GM19240 (cell line): Measurements from ENCODE around the gene MDM4.
"Not testable (repeated sequence)": the region's sequence is repeated elsewhere in the genome, so short reads cannot be mapped to it uniquely, and the experiment has no call there.

ENCODE experiments used
- DNase-seq: peaks from one replicate; pipeline ENCODE4 v3.0.0; 2011; ENCODE audit warnings: low spot score; ENCODE audit not compliant: insufficient read length

MDM4 gene

DNA sequence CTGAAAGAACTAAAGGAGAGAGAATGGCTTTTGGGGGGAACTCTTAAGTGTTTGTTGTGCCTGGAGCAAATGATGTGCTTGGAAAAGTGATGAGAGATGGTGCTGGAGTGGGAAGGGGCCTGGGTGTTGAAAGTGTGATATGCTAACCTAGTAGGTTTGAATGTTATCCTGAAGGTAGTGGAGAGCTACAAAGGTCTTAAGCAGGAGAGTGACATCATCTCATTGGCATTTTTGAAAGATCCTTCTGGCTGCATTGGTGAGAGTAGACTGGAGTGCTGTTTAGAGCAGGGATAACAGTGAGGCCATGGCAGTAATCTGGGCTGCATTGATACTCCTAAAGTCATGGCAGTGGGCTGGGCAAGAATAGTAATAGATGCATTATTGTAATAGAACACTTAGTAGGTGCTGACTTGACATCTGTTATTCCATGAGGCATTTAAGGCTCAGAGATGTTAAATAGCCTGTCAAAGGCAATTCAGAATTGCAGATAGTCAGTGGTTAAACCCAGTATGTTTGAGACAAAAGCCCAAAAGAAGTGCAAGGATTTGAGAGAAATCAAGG, 44.5 kb downstream of the MDM4 start:
- no peak for DNase-seq

DNA sequence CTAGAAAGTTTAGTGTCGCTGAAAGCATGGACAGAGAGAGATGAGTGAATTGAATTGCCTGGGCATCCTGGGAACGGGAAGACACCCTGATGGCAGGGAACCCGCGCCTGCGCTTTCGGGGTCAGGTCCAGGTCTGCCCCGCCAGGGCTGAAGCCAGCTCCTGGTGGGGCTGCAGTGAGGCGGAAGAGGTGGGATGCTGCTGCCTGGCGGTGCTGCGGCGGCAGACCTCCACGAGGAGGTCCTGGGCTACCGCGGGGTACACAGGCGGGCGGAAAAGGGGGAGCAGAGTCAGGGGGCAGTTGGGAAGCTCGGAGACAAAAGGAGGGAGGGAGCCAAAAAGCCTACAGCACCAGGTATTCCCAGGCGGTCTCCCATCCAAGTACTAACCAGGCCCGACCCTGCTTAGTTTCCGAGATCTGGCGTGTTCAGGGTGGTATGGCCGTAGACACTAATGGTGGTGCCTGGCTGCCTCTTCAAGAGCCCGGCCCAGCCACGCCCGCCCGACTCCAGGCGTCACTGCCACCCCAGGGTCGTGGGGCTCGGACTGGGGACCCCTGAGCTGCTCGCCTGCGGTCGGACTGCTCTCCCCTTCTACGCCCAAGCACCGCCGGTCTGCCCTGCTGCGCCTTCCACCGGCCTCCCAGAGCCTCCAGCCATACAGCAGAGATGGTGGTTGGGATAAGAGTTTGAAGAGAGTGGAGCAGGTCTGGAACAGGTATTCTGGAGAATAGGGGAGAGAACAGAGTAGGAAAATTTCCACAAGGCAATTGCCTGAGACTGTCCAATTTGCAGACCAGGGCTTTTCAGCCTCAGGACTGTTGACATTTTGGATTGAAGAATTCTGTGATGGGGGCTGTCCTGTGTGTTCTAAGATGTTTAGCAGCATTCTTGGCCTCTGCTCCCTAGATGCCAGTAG, 46.1 kb downstream of the MDM4 start:
- no peak for DNase-seq

- DNase-seq = no peak
Measured at GRCh38 chr1:204563307-204563706, 47.1 kb downstream of the MDM4 start.

DNA sequence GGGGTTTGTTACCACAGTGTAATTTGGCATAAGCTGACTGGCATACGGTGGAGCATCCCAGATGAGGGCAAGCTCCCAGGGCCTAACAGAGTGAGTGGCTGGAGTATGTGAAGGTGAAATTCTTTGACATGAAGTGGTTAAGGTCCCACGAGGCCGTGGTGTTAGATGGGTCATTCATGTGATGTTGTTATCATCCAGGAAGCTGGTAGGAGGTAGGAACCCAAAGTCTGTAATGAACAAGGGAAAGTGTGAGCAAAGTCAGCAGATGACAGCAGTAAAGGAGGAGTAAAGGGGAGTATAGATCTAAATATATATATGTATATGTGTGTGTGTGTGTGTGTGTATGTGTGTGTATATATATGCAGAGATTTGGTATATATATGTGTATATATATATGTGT, 47.6 kb downstream of the MDM4 start:
- no peak for DNase-seq

DNA sequence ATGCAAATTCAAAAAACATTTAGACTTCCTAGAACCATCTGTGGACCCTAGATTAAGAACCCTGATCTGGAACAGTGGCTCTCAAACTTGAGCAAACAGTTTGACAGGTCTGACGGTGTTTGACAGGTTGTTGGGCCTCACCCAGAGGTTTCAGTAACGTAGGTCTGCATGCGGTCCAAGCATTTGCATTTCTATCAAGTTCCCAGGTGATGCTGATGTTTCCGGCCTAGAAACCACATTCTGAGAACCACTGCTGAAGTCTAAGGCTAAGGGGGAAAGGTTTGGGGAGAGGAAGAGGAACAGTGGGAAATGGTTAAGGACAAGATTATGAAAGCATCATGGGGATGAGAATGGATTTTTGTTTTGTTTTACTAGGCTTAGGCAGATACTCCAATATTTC, 48.6 kb downstream of the MDM4 start:
- peak; percentile 72 for DNase-seq

DNA sequence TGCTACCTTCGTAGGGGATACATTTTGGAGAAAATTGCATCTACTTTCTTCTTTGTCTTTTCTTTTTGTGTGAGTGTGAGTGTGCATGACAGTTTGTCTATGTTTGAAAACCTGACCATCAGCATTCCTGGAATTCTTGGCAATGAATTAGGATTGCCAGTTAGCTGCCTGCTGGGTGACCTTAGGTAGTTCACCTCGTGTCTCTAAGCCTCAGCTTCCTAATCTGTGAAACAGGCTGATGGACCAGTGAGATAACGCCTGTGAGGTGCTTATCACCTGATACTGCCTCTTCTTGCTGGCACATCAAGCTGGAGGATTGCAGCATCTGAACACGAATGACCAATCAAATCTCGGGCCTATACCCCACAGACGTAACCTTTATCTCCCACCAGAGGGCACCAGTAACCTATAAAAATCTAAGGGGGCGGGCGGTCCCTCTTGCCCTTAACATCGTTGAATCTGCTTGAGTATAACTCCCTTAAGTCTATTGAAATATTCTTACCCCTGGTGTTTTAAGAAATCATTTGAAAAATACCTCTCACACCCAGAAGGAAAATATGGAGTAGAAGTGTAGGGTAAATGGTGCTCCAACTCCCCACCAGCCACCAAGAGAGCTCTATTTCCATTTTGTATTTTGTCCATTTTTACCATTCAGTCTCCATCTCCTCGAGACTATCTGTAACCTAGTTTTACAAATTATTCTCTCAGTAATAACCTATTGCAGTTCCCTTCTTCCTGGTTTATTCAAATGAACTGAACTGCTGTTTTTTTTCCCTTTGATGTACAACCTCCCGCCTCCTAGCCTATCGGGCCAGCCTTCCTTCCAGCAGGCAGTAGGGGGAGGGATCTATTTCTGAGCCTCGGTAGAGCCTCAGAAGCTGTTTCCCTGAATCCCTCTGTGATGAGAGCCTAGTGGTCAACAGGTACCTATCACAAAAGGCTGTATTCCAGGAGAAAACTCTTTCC, 49.7 kb downstream of the MDM4 start:
- DNase-seq = peak; percentile 72

- no peak for DNase-seq
Measured at GRCh38 chr1:204566583-204566955, 50.4 kb downstream of the MDM4 start.

DNA sequence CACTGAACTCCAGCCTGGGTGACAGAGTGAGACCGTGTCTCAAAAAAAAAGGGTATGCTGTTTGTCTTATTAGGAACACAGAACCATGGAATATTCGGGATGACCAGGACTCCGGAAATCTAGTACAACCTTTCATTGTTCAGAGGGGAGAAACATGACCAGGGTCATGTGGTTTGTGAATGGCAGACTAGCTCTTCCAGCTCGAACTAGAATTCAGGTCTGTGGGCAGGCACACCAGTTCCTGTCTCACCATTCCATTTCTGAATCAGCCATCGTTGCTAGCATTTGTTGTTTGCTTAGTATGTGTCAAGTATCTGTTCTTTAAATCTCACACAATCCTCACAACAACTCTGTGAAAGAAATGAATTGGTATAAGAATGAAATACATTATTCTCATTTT, 50.9 kb downstream of the MDM4 start:
- DNase-seq = no peak

DNA sequence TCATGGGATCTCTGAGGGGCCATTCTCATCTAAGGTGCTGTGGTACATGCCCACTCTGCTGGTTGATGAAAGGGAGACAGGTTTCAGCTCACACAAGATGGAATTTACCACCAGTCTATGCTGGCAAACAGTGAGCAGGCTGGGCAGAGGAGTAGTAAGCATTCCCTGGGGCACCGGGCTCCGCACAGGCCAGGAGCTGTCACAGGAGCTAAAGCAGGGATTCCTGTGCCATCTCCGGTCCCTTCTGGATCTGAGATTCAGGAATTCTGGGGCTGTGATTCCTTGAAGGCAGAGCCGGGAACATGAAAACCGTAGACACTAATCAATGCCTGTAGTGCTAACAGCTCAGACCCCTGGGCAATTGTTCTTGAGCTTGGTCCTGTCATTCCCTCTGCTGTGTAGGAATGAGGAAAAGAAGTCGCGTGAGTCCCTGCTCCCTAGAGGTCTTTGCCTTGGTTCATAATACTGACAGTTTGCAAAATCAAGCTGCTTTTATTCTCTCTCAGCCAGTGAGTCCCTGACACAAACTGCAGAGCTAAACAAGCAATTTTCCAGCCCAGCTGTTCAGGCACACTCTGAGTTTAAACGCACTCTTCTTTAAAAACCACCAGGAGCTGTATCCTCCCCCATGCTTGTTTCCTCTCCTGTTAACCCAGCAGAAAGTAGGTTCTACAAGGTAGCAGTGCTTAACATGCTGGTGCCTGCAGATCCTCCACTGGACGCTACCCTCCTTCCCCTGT, 52.5 kb downstream of the MDM4 start:
- no peak for DNase-seq

- DNase-seq = no peak
Measured at GRCh38 chr1:204569478-204569877, 53.3 kb downstream of the MDM4 start.

- not testable (repeated sequence) for DNase-seq
Measured at GRCh38 chr1:204570021-204570420, 53.8 kb downstream of the MDM4 start.

DNA sequence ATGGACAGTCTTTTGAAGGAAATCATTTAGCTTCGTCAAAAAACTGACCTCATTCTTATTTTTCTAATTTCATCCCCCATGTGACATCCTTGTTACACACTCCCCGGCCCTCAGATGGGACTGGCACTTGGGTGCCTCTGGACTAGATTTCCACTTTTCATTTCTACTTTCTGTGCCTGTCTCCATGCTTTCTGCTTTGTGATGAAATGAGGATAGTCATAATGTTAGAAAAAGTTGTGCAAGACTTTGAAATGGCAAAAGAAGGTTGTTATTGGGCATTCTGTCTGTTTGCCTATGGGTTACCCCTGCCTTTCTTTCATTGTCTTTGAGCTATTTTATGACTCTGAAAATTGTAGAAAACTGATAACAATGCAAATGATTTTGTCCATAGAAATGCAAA, 54.9 kb downstream of the MDM4 start:
- no peak for DNase-seq

DNA sequence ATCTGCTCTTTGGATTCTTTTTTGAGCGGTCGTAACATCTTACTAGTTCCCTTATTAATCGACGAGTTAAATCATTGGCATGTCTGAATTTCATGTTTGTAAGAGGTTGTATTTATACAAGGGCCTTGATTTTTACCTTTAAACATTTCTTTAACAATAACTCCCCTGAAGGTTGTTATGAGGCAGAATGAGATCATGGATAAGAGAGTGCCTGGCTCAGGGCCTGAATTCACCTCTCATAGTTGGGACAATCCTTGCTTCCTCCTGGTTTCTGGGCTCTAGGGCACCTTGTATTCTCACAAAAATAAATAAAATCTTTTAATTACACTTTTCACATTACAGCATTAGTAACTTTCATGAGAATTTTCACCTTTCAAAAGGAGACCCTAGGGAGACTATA, 55.4 kb downstream of the MDM4 start:
- no peak for DNase-seq

DNA sequence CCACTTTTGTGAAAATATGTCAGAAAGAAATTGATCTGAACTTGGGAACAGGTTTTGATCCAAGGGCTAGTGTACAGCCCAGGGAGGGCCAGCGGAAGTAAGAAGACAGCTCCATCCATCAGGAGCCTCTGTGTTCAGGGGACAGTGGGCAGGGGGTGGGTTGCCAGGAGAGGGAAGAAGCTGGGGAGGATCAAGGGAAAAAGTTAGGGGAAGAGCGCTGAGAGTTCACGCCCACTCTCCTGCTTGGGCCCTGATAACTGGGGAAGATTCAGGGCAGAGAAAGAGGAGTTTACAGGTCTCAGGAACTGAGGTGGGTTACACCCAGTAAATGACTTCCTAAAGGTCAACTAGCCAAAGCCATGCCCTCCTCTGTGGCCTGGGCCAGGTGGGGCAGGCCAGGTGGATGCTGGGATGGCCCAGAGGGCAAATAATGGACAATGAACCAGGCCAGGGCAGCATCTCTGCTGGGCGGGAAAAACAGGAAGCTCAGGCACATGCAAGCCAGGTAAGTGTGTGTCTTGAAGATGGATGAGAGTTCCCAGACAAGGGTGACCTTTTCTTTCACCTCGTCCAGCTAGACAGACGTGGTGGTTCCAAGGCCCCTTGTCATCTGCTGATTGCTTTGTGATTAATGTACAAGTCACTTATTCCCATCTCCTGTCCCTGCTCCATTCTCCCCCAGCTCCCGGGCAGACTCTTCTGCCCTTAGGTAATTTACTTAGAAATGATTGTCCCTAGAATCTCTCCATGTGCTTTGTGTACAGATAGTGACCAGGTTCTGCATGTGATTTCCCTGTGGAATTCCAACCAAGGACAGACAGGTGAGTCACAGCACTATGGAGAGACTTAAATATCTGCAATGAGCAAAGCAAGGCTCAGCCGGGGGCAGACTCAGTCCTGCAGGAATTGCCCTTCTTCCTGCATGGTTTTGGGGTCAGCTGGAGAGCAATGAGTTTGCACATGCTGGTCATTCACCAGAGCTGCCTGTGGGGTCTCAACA, 57.0 kb downstream of the MDM4 start:
- no peak for DNase-seq

DNA sequence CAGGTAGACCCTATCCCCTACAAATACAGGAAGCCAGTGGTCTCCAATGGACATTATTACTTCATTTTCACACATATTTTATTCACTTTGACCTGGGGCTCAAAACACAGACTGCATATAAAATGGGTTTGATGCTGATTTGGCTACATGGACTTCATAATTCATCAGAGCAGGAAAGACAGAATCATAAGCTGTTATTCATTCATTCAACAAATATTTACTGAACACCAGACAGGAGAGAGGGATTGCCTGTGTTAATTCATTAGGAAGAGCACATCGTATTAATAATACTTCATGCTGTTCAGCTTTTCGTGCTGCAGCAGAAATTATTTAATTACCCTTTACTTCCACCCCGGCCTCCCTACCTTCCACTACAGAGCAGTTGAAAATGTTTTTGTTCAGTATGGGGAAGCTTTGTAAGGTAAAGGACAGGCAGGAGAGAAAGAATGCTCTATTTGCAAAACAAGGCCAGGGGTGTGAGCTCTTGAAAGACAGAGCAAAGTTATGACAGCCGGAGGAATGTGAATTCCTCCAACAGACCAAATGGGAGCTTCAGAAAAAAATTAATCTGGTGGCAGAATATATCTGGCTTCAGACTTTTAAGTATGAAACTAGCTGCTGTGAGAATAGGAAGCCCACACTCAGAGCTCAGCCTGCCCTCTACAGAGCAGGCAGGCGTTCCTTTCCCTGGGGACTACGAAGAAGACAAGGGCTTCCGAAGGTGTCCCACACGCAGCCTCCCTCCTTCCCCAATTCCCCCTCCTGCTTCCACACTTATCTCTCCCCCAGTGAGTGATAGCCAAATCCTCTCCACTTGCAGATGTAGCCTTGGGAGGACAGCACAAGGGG, 58.0 kb downstream of the MDM4 start:
- DNase-seq = no peak

- DNase-seq = no peak
Measured at GRCh38 chr1:204574865-204575163, 58.6 kb downstream of the MDM4 start.

GRCh38 chr1:204575221-204576190, 59.3 kb downstream of the MDM4 start:
- no peak for DNase-seq

GRCh38 chr1:204576422-204576821, 60.2 kb downstream of the MDM4 start:
- no peak for DNase-seq
